K562 (cell line): ENCODE data around the gene METTL15. TPM values are rescaled to one million over a fixed set of nuclear protein-coding genes. Genes with fewer than 3 reads are reported as not detected.

Experiments used
- ADNP ChIP-seq: fragments of 200-800 bp; sonication (Bioruptor generic); IDR thresholded peaks from 2 replicates; pipeline ENCODE4 v1.6.1; 2016; ENCODE audit warnings: missing genetic modification characterization, missing compliant biosample characterization
- BRCA1 ChIP-seq, 2 experiments: fragments of 450-650 bp in 1 of 2; sonication (generic) in 1 of 2; formaldehyde crosslinking in 1 of 2; IDR thresholded peaks; 2 replicates each; pipeline versions ENCODE4 v1.5.0 to v1.6.1; 2017 to 2020; ENCODE audit warnings: mild to moderate bottlenecking in 1 of 2, missing genetic modification reagents in 1 of 2
- CCNT2 ChIP-seq: IDR thresholded peaks from 2 replicates; pipeline ENCODE4 v1.6.1; 2011; ENCODE audit warnings: borderline replicate concordance, low read depth, mild to moderate bottlenecking, moderate library complexity, mixed read lengths, low read length; ENCODE audit not compliant: insufficient read length; ENCODE audit errors: extremely low read depth
- FOXK2 ChIP-seq, 2 experiments: fragments of 450-650 bp; IDR thresholded peaks in 1 of 2; conservative IDR thresholded peaks in 1 of 2; 2 replicates each; pipeline ENCODE4 v1.6.1; 2016; ENCODE audit warnings: low read depth in 2 of 2, mild to moderate bottlenecking in 1 of 2
- GTF2F1 ChIP-seq: IDR thresholded peaks from 2 replicates; pipeline ENCODE4 v1.6.1; 2011; ENCODE audit warnings: low read depth, low read length, improper control_type of control experiment
- HDAC1 ChIP-seq, 2 experiments: fragments of 450-650 bp; IDR thresholded peaks; 2 replicates each; pipeline ENCODE4 v1.6.1; 2016 to 2017; ENCODE audit warnings: inconsistent platforms in 1 of 2, mild to moderate bottlenecking in 1 of 2, moderate library complexity in 1 of 2
- MCM3 ChIP-seq: fragments of 450-650 bp; IDR thresholded peaks from 2 replicates; pipeline ENCODE4 v1.6.1; 2016
- MCM7 ChIP-seq, 2 experiments: fragments of 450-650 bp; IDR thresholded peaks; 2 replicates each; pipeline ENCODE4 v1.6.1; 2016 to 2018
- MED1 ChIP-seq: sonication (generic); formaldehyde crosslinking; IDR thresholded peaks from 2 replicates; pipeline ENCODE4 v1.8.1; 2023; ENCODE audit warnings: missing genetic modification reagents, borderline replicate concordance
- MTA2 ChIP-seq: fragments of 450-650 bp; IDR thresholded peaks from 2 replicates; pipeline ENCODE4 v1.6.1; 2016; ENCODE audit warnings: low read depth
- POLR2A ChIP-seq: fragments of 450-650 bp; conservative IDR thresholded peaks from 2 replicates; pipeline ENCODE4 v1.6.1; 2016
- POLR2B ChIP-seq: fragments of 450-650 bp; IDR thresholded peaks from 2 replicates; pipeline ENCODE4 v1.6.1; 2018; ENCODE audit warnings: low read depth; ENCODE audit not compliant: partially characterized antibody
- SRSF3 ChIP-seq: fragments of 200-400 bp; formaldehyde crosslinking; IDR thresholded peaks from 2 replicates; pipeline ENCODE4 v1.6.1; 2016; ENCODE audit warnings: mild to moderate bottlenecking, low read length, moderate library complexity; ENCODE audit not compliant: insufficient read depth
- TGIF2 ChIP-seq: sonication (generic); formaldehyde crosslinking; IDR thresholded peaks from 2 replicates; pipeline ENCODE4 v1.8.1; 2022; ENCODE audit warnings: mild to moderate bottlenecking, missing genetic modification reagents, moderate library complexity
- XRCC4 ChIP-seq: IDR thresholded peaks from one replicate; pipeline ENCODE4 v1.6.1; 2011; ENCODE audit not compliant: insufficient read depth, insufficient read length; ENCODE audit errors: extremely low read depth
- ZNF121 ChIP-seq: sonication (generic); formaldehyde crosslinking; conservative IDR thresholded peaks from 2 replicates; pipeline ENCODE4 v1.8.0; 2022; ENCODE audit warnings: missing genetic modification reagents
- ZNF24 ChIP-seq: fragments of 450-650 bp; IDR thresholded peaks from 2 replicates; pipeline ENCODE4 v1.6.1; 2016
- polyA plus RNA-seq, 8 experiments: library from polyadenylated mRNA; depleted of rRNA in 4 of 8; stranded (reverse) in 5 of 8; unstranded in 3 of 8; fragments of >200 nt; fragmentation: Nextera tagmentation in 2 of 8; fragmentation: Illumina TruSeq in 1 of 8; extraction: Ambion mirVana in 2 of 8; extraction: Trizol in 1 of 8; gene quantifications; 2 replicates each; pipeline versions ENCODE4 v1.2.1 to v1.2.3, GENCODE V29; 2011 to 2014; ENCODE audit warnings: inconsistent platforms in 1 of 8, missing spikeins in 1 of 8
- total RNA-seq, 7 experiments: library from RNA; depleted of rRNA in 6 of 7; stranded (reverse); fragments of >200 nt in 6 of 7; fragmentation: Illumina TruSeq in 2 of 7; extraction: Trizol in 2 of 7; gene quantifications; 2 replicates each; pipeline versions ENCODE4 v1.2.1 to v1.2.3, GENCODE V29; 2011 to 2021; ENCODE audit warnings: low replicate concordance in 1 of 7
- TF ChIP-seq, protein P1 (sequence below): IDR thresholded peaks from 3 replicates; pipeline ENCODE4 v1.6.1; 2011; ENCODE audit warnings: borderline replicate concordance, mild to moderate bottlenecking, moderate library complexity; ENCODE audit not compliant: insufficient read length; ENCODE audit errors: extremely low read depth
- TF ChIP-seq, protein P2 (sequence below): fragments of 450-650 bp; formaldehyde crosslinking; IDR thresholded peaks from 2 replicates; pipeline ENCODE4 v1.4.0; 2020; ENCODE audit warnings: mild to moderate bottlenecking, moderate library complexity
- TF ChIP-seq, protein P3 (sequence below): fragments of 450-650 bp; formaldehyde crosslinking; IDR thresholded peaks from 2 replicates; pipeline ENCODE4 v1.4.0; 2020; ENCODE audit warnings: mild to moderate bottlenecking, mixed read lengths
- TF ChIP-seq, protein P4 (sequence below): sonication (generic); formaldehyde crosslinking; IDR thresholded peaks from 2 replicates; pipeline ENCODE4 v1.8.0; 2022; ENCODE audit warnings: mild to moderate bottlenecking, missing genetic modification reagents, borderline replicate concordance

The METTL15 gene
- total and polyA plus RNA-seq, 9 of the 15 experiments (the other 6 are each of a cell fraction or from before 2014, with no cell fraction given) = 10.7 to 21.7 (median 15.9) TPM

DNA sequence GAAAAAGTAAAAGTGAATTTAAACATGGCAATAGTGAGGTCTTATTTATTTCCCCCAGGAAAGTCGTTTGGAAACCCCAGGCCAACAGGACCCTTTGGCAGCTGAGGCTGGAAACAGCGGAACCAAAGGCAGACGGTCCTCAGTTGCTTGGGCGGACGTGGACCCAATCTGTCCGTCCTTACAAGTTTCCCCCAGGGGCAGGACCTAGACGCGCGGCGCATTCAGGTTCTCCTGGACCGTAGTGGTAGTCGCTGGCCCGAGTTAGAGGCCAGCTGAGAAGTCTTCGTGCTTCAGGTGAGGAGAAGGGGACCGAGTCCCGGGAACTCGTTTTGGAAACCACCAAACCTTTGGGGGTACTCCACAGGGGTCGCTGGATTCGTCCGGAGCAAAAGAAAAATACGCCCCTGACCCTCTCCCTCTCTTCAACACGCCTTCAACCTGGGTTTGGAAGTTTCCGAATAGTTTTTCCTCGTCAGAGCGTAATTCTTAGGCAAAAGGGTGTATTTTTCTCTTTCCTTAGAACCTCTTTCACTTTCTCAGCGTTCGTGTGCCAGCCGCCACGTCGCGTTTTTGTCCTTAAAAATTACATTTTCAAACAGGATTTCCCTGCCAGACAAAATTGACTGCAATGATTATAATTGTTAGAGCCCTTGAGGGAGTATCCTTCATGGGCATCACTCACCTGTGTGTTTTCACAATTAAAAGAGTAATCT lies 2.1 kb downstream of the METTL15 start (continued):
- TF ChIP-seq, protein P1, sequence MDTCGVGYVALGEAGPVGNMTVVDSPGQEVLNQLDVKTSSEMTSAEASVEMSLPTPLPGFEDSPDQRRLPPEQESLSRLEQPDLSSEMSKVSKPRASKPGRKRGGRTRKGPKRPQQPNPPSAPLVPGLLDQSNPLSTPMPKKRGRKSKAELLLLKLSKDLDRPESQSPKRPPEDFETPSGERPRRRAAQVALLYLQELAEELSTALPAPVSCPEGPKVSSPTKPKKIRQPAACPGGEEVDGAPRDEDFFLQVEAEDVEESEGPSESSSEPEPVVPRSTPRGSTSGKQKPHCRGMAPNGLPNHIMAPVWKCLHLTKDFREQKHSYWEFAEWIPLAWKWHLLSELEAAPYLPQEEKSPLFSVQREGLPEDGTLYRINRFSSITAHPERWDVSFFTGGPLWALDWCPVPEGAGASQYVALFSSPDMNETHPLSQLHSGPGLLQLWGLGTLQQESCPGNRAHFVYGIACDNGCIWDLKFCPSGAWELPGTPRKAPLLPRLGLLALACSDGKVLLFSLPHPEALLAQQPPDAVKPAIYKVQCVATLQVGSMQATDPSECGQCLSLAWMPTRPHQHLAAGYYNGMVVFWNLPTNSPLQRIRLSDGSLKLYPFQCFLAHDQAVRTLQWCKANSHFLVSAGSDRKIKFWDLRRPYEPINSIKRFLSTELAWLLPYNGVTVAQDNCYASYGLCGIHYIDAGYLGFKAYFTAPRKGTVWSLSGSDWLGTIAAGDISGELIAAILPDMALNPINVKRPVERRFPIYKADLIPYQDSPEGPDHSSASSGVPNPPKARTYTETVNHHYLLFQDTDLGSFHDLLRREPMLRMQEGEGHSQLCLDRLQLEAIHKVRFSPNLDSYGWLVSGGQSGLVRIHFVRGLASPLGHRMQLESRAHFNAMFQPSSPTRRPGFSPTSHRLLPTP = no peak
- TF ChIP-seq BRCA1 (IDR thresholded peaks at IDR 0.05) = no peak
- TF ChIP-seq BRCA1 (CRISPR knock-in tag; IDR thresholded peaks at IDR 0.05) = no peak
- TF ChIP-seq POLR2A = peak; percentile 86
- TF ChIP-seq HDAC1 (IDR thresholded peaks at IDR 0.05) = peak; percentile 79 to 88
- TF ChIP-seq, protein P2, sequence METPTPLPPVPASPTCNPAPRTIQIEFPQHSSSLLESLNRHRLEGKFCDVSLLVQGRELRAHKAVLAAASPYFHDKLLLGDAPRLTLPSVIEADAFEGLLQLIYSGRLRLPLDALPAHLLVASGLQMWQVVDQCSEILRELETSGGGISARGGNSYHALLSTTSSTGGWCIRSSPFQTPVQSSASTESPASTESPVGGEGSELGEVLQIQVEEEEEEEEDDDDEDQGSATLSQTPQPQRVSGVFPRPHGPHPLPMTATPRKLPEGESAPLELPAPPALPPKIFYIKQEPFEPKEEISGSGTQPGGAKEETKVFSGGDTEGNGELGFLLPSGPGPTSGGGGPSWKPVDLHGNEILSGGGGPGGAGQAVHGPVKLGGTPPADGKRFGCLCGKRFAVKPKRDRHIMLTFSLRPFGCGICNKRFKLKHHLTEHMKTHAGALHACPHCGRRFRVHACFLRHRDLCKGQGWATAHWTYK (CRISPR knock-in tag) = peak; percentile 41; the same call in 1 of the 2 replicates
- no peak for TF ChIP-seq CCNT2
- no peak for TF ChIP-seq MCM3
- TF ChIP-seq GTF2F1 = no peak
- TF ChIP-seq, protein P3, sequence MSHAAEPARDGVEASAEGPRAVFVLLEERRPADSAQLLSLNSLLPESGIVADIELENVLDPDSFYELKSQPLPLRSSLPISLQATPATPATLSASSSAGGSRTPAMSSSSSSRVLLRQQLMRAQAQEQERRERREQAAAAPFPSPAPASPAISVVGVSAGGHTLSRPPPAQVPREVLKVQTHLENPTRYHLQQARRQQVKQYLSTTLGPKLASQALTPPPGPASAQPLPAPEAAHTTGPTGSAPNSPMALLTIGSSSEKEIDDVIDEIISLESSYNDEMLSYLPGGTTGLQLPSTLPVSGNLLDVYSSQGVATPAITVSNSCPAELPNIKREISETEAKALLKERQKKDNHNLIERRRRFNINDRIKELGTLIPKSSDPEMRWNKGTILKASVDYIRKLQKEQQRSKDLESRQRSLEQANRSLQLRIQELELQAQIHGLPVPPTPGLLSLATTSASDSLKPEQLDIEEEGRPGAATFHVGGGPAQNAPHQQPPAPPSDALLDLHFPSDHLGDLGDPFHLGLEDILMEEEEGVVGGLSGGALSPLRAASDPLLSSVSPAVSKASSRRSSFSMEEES (CRISPR knock-in tag) = no peak
- peak; percentile 71 to 83 for TF ChIP-seq FOXK2 (conservative IDR thresholded peaks at IDR 0.05 in 1 of 2, IDR thresholded peaks at IDR 0.05 in 1 of 2; ENCODE audit: low read depth in 2 of 2)
- no peak for TF ChIP-seq SRSF3
- TF ChIP-seq TGIF2 (CRISPR knock-in tag) = no peak
- no peak for TF ChIP-seq ADNP (tag)
- TF ChIP-seq XRCC4 = no peak
- TF ChIP-seq POLR2B = peak; percentile 61
- no peak for TF ChIP-seq MCM7 (IDR thresholded peaks at IDR 0.05)
- no peak for TF ChIP-seq MED1 (CRISPR knock-in tag)
- TF ChIP-seq ZNF24 = 0 out of 2 replicates have a peak, but pooled peaks have one; percentile 60
- TF ChIP-seq MTA2 = no peak
- TF ChIP-seq ZNF121 (CRISPR knock-in tag) = no peak
- TF ChIP-seq, protein P4, sequence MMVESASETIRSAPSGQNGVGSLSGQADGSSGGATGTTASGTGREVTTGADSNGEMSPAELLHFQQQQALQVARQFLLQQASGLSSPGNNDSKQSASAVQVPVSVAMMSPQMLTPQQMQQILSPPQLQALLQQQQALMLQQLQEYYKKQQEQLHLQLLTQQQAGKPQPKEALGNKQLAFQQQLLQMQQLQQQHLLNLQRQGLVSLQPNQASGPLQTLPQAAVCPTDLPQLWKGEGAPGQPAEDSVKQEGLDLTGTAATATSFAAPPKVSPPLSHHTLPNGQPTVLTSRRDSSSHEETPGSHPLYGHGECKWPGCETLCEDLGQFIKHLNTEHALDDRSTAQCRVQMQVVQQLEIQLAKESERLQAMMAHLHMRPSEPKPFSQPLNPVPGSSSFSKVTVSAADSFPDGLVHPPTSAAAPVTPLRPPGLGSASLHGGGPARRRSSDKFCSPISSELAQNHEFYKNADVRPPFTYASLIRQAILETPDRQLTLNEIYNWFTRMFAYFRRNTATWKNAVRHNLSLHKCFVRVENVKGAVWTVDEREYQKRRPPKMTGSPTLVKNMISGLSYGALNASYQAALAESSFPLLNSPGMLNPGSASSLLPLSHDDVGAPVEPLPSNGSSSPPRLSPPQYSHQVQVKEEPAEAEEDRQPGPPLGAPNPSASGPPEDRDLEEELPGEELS (CRISPR knock-in tag) = no peak
